GM23248 (cell line): Measurements from ENCODE around the gene MITF. TPM values are rescaled to one million over a fixed set of nuclear protein-coding genes. Genes with fewer than 3 reads are reported as not detected.

ENCODE experiments used
- DNase-seq: peaks from one replicate; pipeline ENCODE4 v3.0.0-alpha.2; 2015
- H2AFZ ChIP-seq: fragments of 200-600 bp; sonication (generic); 2 replicates; pipeline ENCODE4 v1.6.1; 2016; ENCODE audit warnings: antibody characterized with exemption
- H3F3A ChIP-seq: fragments of 200-600 bp; sonication (generic); 2 replicates; pipeline ENCODE4 v1.6.1; 2016; ENCODE audit warnings: mild to moderate bottlenecking, antibody characterized with exemption, mixed run types; ENCODE audit not compliant: insufficient read depth
- H3K27ac ChIP-seq: fragments of 200-600 bp; sonication (generic); 2 replicates; pipeline ENCODE4 v1.5.1; 2016; ENCODE audit warnings: mild to moderate bottlenecking
- H3K27me3 ChIP-seq: fragments of 200-600 bp; sonication (generic); replicated peaks from 2 replicates; pipeline ENCODE4 v1.6.1; 2016; ENCODE audit warnings: mild to moderate bottlenecking; ENCODE audit not compliant: insufficient read depth
- H3K36me3 ChIP-seq: fragments of 200-600 bp; sonication (generic); 2 replicates; pipeline ENCODE4 v1.6.1; 2016; ENCODE audit warnings: low read depth, mild to moderate bottlenecking
- H3K4me1 ChIP-seq: fragments of 200-600 bp; sonication (generic); 2 replicates; pipeline ENCODE4 v1.6.1; 2016; ENCODE audit warnings: mild to moderate bottlenecking; ENCODE audit not compliant: insufficient read depth
- H3K4me2 ChIP-seq: fragments of 200-600 bp; sonication (generic); one replicate; pipeline ENCODE4 v1.6.1; 2016; ENCODE audit warnings: mild to moderate bottlenecking; ENCODE audit not compliant: unreplicated experiment
- H3K4me3 ChIP-seq: fragments of 200-600 bp; sonication (generic); 2 replicates; pipeline ENCODE4 v1.5.1; 2016; ENCODE audit warnings: mild to moderate bottlenecking
- H3K79me2 ChIP-seq: fragments of 200-600 bp; sonication (generic); 2 replicates; pipeline ENCODE4 v1.6.1; 2016; ENCODE audit warnings: mild to moderate bottlenecking; ENCODE audit not compliant: insufficient read depth
- H3K9ac ChIP-seq: fragments of 200-600 bp; sonication (generic); 2 replicates; pipeline ENCODE4 v1.6.1; 2016; ENCODE audit warnings: mild to moderate bottlenecking
- H3K9me2 ChIP-seq: fragments of 200-600 bp; sonication (generic); 2 replicates; pipeline ENCODE4 v1.6.1; 2016; ENCODE audit warnings: mixed run types, mild to moderate bottlenecking, moderate library complexity; ENCODE audit not compliant: insufficient read depth
- H3K9me3 ChIP-seq: fragments of 200-600 bp; sonication (generic); one replicate; pipeline ENCODE4 v1.6.1; 2017; ENCODE audit warnings: low read depth
- H4K20me1 ChIP-seq: fragments of 200-600 bp; sonication (generic); 2 replicates; pipeline ENCODE4 v1.6.0; 2016; ENCODE audit not compliant: insufficient read depth
- EZH2 ChIP-seq: fragments of 200-600 bp; sonication (generic); IDR thresholded peaks from 2 replicates; pipeline ENCODE4 v1.6.1; 2018; ENCODE audit warnings: antibody characterized with exemption, mild to moderate bottlenecking; ENCODE audit not compliant: insufficient read depth, poor library complexity, severe bottlenecking
- EZH2phosphoT487 ChIP-seq: fragments of 200-600 bp; sonication (generic); IDR thresholded peaks from 2 replicates; pipeline ENCODE4 v1.6.1; 2018; ENCODE audit warnings: antibody characterized with exemption, moderate library complexity, mild to moderate bottlenecking, low read depth; ENCODE audit not compliant: insufficient read depth
- WGBS, 2 experiments: methylation state at CpG; one replicate each; pipeline ENCODE4 v1.1.6; 2015 to 2017; ENCODE audit warnings: low lambda C conversion rate in 2 of 2, low coverage in 1 of 2; ENCODE audit errors: missing lambda C conversion rate in 2 of 2; 5-methylcytosine and 5-hydroxymethylcytosine counted together
- in situ Hi-C: fragments of 300-500 bp; cut with MboI; formaldehyde crosslinking; loops from 2 replicates; pipeline ENCODE4 v1.15.0; 2020
- polyA plus RNA-seq: library from polyadenylated mRNA; unstranded; fragments of >200 nt; fragmentation: Nextera tagmentation; extraction: Ambion mirVana; gene quantifications from 2 replicates; pipeline ENCODE4 v1.2.1, GENCODE V29; 2016
- total RNA-seq: library from RNA; depleted of rRNA; stranded (reverse); fragments of >200 nt; shearing (Covaris generic); gene quantifications from 2 replicates; pipeline ENCODE4 v1.2.3, GENCODE V29; 2014

MITF gene
- total and polyA plus RNA-seq, 2 experiments from 2014 or later, result 0.86 to 2.0 TPM

DNA sequence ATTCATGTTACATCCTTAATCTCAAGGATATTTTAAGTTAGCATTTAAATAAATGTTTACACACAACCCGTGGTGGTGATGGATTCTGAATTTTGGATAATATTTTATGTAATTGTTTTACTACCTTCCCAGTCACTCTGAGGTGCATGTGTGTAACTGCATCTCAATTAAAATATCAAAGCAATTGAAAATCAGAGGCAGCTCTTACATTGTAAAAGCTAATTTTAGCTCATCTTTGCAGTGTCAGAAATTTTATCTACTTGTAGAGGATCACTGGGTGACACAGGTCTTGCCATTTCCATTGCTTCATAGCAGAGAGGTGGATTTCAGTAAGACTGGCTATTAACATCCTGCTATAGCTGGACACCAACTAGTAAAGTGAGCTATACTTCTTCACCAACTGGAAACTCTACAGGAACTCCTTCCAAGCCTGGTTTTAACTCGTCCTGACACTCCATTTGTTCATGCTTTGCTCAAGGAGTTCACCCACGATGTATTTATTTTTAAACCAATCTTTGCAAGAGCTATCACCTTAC is 19.6 kb upstream of the MITF start:
- in situ Hi-C loops, result no loop called here
- 45% methylated on average over 3 of the region's 3 CpGs for WGBS, 2 experiments
- H3K9me3 ChIP-seq, result no peaks in the 10 kb centered on the region
- no peak for DNase-seq
- peaks cover 30% of the 10 kb centered on the region for H3K27me3 ChIP-seq
- no peaks in the 10 kb centered on the region for H3K4me1 ChIP-seq
- H3K36me3 ChIP-seq, result no peaks in the 10 kb centered on the region
- no peaks in the 10 kb centered on the region for H3K9me2 ChIP-seq
- no peaks in the 10 kb centered on the region for H4K20me1 ChIP-seq
- TF ChIP-seq EZH2 (no peak), EZH2phosphoT487 (no peak)
- no peak overlapping the region for H3K4me2 ChIP-seq
- H3K79me2 ChIP-seq, result no peaks in the 10 kb centered on the region
- H3K4me3 ChIP-seq, result no peak overlapping the region
- no peak overlapping the region for H2AFZ ChIP-seq
- H3K9ac ChIP-seq, result no peak overlapping the region
- no peak overlapping the region for H3K27ac ChIP-seq
- no peaks in the 10 kb centered on the region for H3F3A ChIP-seq

DNA sequence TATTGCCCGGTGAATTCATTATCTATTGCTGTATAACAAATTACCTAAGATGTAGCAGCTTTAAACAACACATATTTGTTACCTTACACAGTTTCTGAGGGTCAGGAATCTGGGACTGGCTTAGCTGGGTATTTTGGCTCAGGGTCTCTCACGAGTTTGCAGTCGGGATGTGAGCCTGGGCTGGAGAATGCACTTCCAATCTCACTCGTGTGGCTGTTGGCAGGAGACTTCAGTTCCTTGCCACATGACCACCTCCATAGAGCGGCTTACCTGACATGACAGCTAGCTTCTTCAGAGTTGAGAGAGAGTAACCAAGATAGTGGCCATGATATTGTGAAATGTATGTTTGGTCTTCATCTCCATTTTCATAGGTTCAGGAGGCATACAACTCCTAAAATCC is 18.4 kb upstream of the MITF start:
- H4K20me1 ChIP-seq, result no peaks in the 10 kb centered on the region
- no peak for DNase-seq
- no peaks in the 10 kb centered on the region for H3K9me3 ChIP-seq
- WGBS, 2 experiments, result 62 to 68% methylated on average over 5 of the region's 5 CpGs
- H3K9me2 ChIP-seq, result no peaks in the 10 kb centered on the region
- in situ Hi-C loops, result no loop called here
- H3K9ac ChIP-seq, result no peak overlapping the region
- H3K27ac ChIP-seq, result no peak overlapping the region
- H2AFZ ChIP-seq, result no peak overlapping the region
- H3K27me3 ChIP-seq, result peaks cover 34% of the 10 kb centered on the region
- H3K4me3 ChIP-seq, result no peak overlapping the region
- H3K79me2 ChIP-seq, result no peaks in the 10 kb centered on the region
- H3F3A ChIP-seq, result no peaks in the 10 kb centered on the region
- TF ChIP-seq EZH2phosphoT487 (no peak), EZH2 (no peak)
- no peak overlapping the region for H3K4me2 ChIP-seq
- H3K36me3 ChIP-seq, result no peaks in the 10 kb centered on the region
- no peaks in the 10 kb centered on the region for H3K4me1 ChIP-seq

- Histone ChIP-seq H3K27ac (no peak overlapping the region), H3K9me3 (no peaks in the 10 kb centered on the region), H3K4me3 (no peak overlapping the region), H3F3A (no peaks in the 10 kb centered on the region), H3K27me3 (peaks cover 41% of the 10 kb centered on the region), H3K9ac (no peak overlapping the region), H4K20me1 (no peaks in the 10 kb centered on the region), H3K79me2 (no peaks in the 10 kb centered on the region), H3K36me3 (no peaks in the 10 kb centered on the region), H3K4me1 (no peaks in the 10 kb centered on the region), H3K4me2 (no peak overlapping the region), H3K9me2 (no peaks in the 10 kb centered on the region), H2AFZ (no peak overlapping the region)
- TF ChIP-seq EZH2phosphoT487, result no peak
- no peak for TF ChIP-seq EZH2
- in situ Hi-C loops, result no loop called here
- 82 to 90% methylated on average over 4 of the region's 4 CpGs for WGBS, 2 experiments
- no peak for DNase-seq
These were observed 15.9 kb upstream of the MITF start for GRCh38 chr3:69723389-69723788.

DNA sequence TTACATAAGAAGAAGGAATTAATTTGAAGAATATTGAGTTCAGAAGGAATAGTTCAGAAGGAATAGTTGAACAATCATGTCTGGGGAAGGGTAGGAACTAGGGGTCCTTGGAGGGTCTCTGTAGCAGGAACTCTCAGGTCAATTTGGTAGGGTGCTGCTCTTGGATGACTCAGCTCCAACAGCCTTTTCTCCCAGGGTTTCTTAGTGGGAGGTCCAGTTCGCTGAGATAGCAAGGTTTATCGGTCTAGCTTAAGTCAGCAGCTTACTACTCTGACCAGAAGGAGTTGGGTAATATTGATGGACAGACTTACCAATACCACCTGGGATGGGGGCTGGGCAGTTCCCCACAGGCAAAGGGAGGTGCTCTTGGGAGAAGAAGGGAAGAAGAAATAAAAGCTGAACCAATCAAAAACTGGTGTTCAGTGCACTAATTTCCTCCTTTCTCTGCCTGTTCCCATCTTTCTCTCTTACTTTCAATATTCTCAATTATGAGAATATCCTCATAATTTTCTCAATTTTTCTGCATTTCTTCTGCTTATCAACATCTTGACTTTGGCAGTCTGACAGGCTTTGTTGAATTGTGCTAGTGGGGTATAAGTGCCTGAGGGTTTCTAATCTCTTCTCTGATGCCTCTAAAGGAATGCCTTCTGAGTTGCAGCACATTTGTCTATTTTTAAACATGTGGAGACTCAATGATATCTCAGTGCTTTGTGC is 14.4 kb upstream of the MITF start:
- no peak overlapping the region for H3K4me3 ChIP-seq
- H3K27me3 ChIP-seq, result peaks cover 29% of the 10 kb centered on the region
- H3K9me2 ChIP-seq, result no peaks in the 10 kb centered on the region
- in situ Hi-C loops, result no loop called here
- no peak for DNase-seq
- WGBS, 2 experiments, result 98 to 100% methylated on average over 2 of the region's 2 CpGs
- H3F3A ChIP-seq, result no peaks in the 10 kb centered on the region
- H3K4me1 ChIP-seq, result no peaks in the 10 kb centered on the region
- H3K9ac ChIP-seq, result no peak overlapping the region
- H3K9me3 ChIP-seq, result no peaks in the 10 kb centered on the region
- no peaks in the 10 kb centered on the region for H3K36me3 ChIP-seq
- no peak overlapping the region for H2AFZ ChIP-seq
- no peaks in the 10 kb centered on the region for H4K20me1 ChIP-seq
- no peak overlapping the region for H3K27ac ChIP-seq
- no peak for TF ChIP-seq EZH2
- H3K79me2 ChIP-seq, result no peaks in the 10 kb centered on the region
- H3K4me2 ChIP-seq, result no peak overlapping the region
